A673 (cell line): ENCODE measurements around the gene DCHS2. TPM values are rescaled to one million over a fixed set of nuclear protein-coding genes. Genes with fewer than 3 reads are reported as not detected.

ENCODE experiments used
- BruUV-seq: library from RNA; stranded (reverse); fragments of 400-500 nt; replicated peaks from 2 replicates; lab custom pipeline; 2021; lab: Mats Ljungman, UMichigan
- CTCF ChIA-PET: fragments of 300-600 bp; sonication (Branson Sonifier 250); formaldehyde crosslinking; loops from one replicate; lab custom pipeline; 2022; ENCODE audit warnings: antibody characterized with exemption; lab: Charles Lee
- POLR2A ChIA-PET: fragments of 300-600 bp; sonication (Branson Sonifier 250); formaldehyde crosslinking; loops from one replicate; lab custom pipeline; 2022; ENCODE audit warnings: antibody characterized with exemption; ENCODE audit not compliant: low non-redundant PET; lab: Charles Lee
- DNase-seq: peaks from one replicate; pipeline ENCODE4 v3.0.0-alpha.2; 2015; ENCODE audit warnings: low spot score
- H3K27ac ChIP-seq: fragments of 200-600 bp; sonication (generic); 2 replicates; pipeline ENCODE4 v1.5.1; 2016; ENCODE audit warnings: mixed run types, low read depth, mild to moderate bottlenecking, mixed read lengths, antibody characterized with exemption, low read length; ENCODE audit not compliant: poor library complexity, severe bottlenecking
- H3K27me3 ChIP-seq: fragments of 200-600 bp; sonication (generic); replicated peaks from 2 replicates; pipeline ENCODE4 v1.6.1; 2017; ENCODE audit warnings: mixed run types, low read depth, mild to moderate bottlenecking, mixed read lengths, antibody characterized with exemption, low read length; ENCODE audit not compliant: insufficient read depth, poor library complexity
- H3K36me3 ChIP-seq: fragments of 200-600 bp; sonication (generic); 2 replicates; pipeline ENCODE4 v1.6.1; 2016; ENCODE audit warnings: mixed run types, mild to moderate bottlenecking, mixed read lengths, antibody characterized with exemption, low read length; ENCODE audit not compliant: insufficient read depth, poor library complexity, severe bottlenecking
- H3K4me1 ChIP-seq: fragments of 200-600 bp; sonication (generic); 2 replicates; pipeline ENCODE4 v1.6.1; 2017; ENCODE audit warnings: mixed run types, mild to moderate bottlenecking, mixed read lengths, antibody characterized with exemption, low read length; ENCODE audit not compliant: insufficient read depth, poor library complexity, severe bottlenecking
- H3K4me3 ChIP-seq: fragments of 200-600 bp; sonication (generic); 2 replicates; pipeline ENCODE4 v1.5.1; 2016; ENCODE audit warnings: low read depth, mixed run types, mild to moderate bottlenecking, mixed read lengths, low read length; ENCODE audit not compliant: poor library complexity, severe bottlenecking
- H3K9me3 ChIP-seq: fragments of 200-600 bp; sonication (generic); 2 replicates; pipeline ENCODE4 v1.6.1; 2016; ENCODE audit warnings: mixed run types, low read depth, mild to moderate bottlenecking, mixed read lengths, antibody characterized with exemption, low read length; ENCODE audit not compliant: poor library complexity, severe bottlenecking
- EZH2 ChIP-seq: fragments of 200-600 bp; sonication (generic); IDR thresholded peaks from 2 replicates; pipeline ENCODE4 v1.6.1; 2017; ENCODE audit warnings: borderline replicate concordance, low read depth, mild to moderate bottlenecking, mixed read lengths, antibody characterized with exemption, low read length; ENCODE audit not compliant: poor library complexity, severe bottlenecking
- intact Hi-C: fragments of 100-400 bp; cut with micrococcal nuclease; formaldehyde crosslinking; loops from one replicate; pipeline ENCODE4 v1.10.0; 2022; ENCODE audit not compliant: unreplicated experiment
- total RNA-seq: library from RNA; stranded (reverse); gene quantifications from 2 replicates; pipeline ENCODE4 v1.2.3, GENCODE V29; 2021
- TF ChIP-seq, protein P1 (sequence below): fragments of 300-800, 200-600 bp; sonication (generic); conservative IDR thresholded peaks from 2 replicates; pipeline ENCODE4 v1.5.1; 2017; ENCODE audit warnings: low read depth, mild to moderate bottlenecking, antibody characterized with exemption, low read length, moderate library complexity, mixed read lengths

Gene DCHS2
- total RNA-seq, 1 experiment from 2014 or later, result 0.58 TPM

DNA sequence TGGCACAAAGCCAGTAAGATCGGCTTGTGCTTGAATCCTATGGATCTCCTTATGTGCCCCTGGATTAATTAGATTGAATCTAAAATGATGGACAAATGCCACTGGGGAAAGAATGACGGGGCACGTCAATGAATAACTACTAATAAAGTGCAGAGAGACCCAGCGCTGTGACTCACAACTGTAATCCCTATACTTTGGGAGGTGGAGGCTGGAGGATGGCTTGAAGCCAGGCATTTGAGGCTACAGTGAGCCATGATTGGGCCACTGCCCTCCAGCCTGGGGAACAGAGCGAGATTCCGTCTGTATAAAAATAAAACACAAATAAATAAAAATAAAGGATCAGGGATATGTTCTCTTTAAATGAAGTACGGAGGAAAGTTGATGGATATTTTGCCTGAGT, 179.4 kb downstream of the DCHS2 start:
- DNase-seq, result no peak
- H3K4me3 ChIP-seq, result no peak overlapping the region
- intact Hi-C loops, result loop anchor here (5.0 kb wide), 1 partner anchor 525 kb away; the partner anchor contains the start of gene SFRP2
- no peaks in the 10 kb centered on the region for H3K9me3 ChIP-seq
- H3K27me3 ChIP-seq, result no peaks in the 10 kb centered on the region
- H3K27ac ChIP-seq, result no peak overlapping the region
- ChIA-PET POLR2A (no interaction called here), CTCF (no interaction called here)
- BruUV-seq, result no TSS peak
- H3K36me3 ChIP-seq, result no peaks in the 10 kb centered on the region
- H3K4me1 ChIP-seq, result no peaks in the 10 kb centered on the region
- TF ChIP-seq, protein P1, sequence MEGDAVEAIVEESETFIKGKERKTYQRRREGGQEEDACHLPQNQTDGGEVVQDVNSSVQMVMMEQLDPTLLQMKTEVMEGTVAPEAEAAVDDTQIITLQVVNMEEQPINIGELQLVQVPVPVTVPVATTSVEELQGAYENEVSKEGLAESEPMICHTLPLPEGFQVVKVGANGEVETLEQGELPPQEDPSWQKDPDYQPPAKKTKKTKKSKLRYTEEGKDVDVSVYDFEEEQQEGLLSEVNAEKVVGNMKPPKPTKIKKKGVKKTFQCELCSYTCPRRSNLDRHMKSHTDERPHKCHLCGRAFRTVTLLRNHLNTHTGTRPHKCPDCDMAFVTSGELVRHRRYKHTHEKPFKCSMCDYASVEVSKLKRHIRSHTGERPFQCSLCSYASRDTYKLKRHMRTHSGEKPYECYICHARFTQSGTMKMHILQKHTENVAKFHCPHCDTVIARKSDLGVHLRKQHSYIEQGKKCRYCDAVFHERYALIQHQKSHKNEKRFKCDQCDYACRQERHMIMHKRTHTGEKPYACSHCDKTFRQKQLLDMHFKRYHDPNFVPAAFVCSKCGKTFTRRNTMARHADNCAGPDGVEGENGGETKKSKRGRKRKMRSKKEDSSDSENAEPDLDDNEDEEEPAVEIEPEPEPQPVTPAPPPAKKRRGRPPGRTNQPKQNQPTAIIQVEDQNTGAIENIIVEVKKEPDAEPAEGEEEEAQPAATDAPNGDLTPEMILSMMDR, result no peak
- no peak for TF ChIP-seq EZH2

- H3K27me3 ChIP-seq, result no peaks in the 10 kb centered on the region
- H3K4me3 ChIP-seq, result no peak overlapping the region
- no peaks in the 10 kb centered on the region for H3K4me1 ChIP-seq
- ChIA-PET POLR2A (no interaction called here), CTCF (no interaction called here)
- no TSS peak for BruUV-seq
- no peak for TF ChIP-seq EZH2
- TF ChIP-seq, protein P1, result no peak
- no peak for DNase-seq
- H3K27ac ChIP-seq, result no peak overlapping the region
- intact Hi-C loops, result loop anchor here (5.0 kb wide), 1 partner anchor 523 kb away; the partner anchor contains the start of gene SFRP2
- H3K36me3 ChIP-seq, result no peaks in the 10 kb centered on the region
- no peaks in the 10 kb centered on the region for H3K9me3 ChIP-seq
These were observed 181.0 kb downstream of the DCHS2 start for GRCh38 chr4:154310578-154310977.

DNA sequence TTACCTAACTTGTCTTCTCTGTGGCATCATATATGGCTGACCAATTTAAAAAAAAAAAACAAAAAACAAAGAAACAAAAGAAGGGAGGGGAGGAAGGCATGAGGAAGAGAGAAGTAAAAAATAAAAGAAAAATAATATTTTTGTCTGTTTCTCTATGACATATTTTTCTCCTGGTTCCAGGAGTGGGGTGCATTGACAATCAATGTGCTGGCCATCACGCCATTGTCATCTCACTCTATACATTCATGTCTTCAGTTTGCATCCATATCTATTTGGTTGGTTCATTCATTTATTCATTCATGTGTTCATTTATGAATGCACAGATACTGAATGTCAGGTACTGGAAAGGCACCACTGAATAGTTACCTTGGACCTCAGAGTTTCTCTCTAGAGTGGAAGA, 183.4 kb downstream of the DCHS2 start:
- BruUV-seq, result no TSS peak
- CTCF ChIA-PET, result no interaction called here
- no peaks in the 10 kb centered on the region for H3K9me3 ChIP-seq
- POLR2A ChIA-PET, result no interaction called here
- no peaks in the 10 kb centered on the region for H3K36me3 ChIP-seq
- H3K27me3 ChIP-seq, result no peaks in the 10 kb centered on the region
- H3K4me3 ChIP-seq, result no peak overlapping the region
- H3K4me1 ChIP-seq, result no peaks in the 10 kb centered on the region
- intact Hi-C loops, result no loop called here
- TF ChIP-seq, protein P1, result no peak
- TF ChIP-seq EZH2, result no peak
- H3K27ac ChIP-seq, result no peak overlapping the region
- no peak for DNase-seq
